Measurements from ENCODE around the gene RNF168. TPM values are rescaled to one million over a fixed set of nuclear protein-coding genes. Genes with fewer than 3 reads are reported as not detected.
"Not testable (repeated sequence)": the region's sequence is repeated elsewhere in the genome, so short reads cannot be mapped to it uniquely, and the experiment has no call there.

RNF168 gene
- total and polyA plus RNA-seq, 2 of the 4 experiments (the other 2 are of a cell fraction), result 2.5 to 15.2 TPM

GRCh38 chr3:196552253-196552652 lies 48.7 kb upstream of the RNF168 start:
- no CpG with 5 or more reads among the region's 5 CpGs for WGBS, 2 experiments (ENCODE audit: extremely low coverage in 2 of 2, insufficient read length in 1 of 2)
- intact Hi-C loops (cut with micrococcal nuclease), result no loop called here
- Histone ChIP-seq H4K5ac (ENCODE audit: low read depth, low read length) (no peak overlapping the region), H3K9me1 (ENCODE audit: insufficient read depth, low read length) (no peaks in the 10 kb centered on the region), H3K27ac (ENCODE audit: insufficient read depth, low read length) (no peak overlapping the region), H3K56ac (ENCODE audit: extremely low read depth, insufficient read depth, low read length) (no peak overlapping the region), H3K79me1 (ENCODE audit: low read depth in 1 of 2, low read length in 2 of 2) (peaks cover 0 to 4% of the 10 kb centered on the region in 2 experiments; a peak in 1 of 4 replicates), H3K14ac (replicated peaks; ENCODE audit: low read depth, low read length) (no peak overlapping the region), H3K4me3 (ENCODE audit: insufficient read depth, low read depth, low read length) (no peak overlapping the region), H3K4me1 (ENCODE audit: control insufficient read depth, insufficient read depth, low read length) (no peaks in the 10 kb centered on the region), H3K9me3 (ENCODE audit: control insufficient read depth, insufficient read depth, low read length) (peaks cover 6% of the 10 kb centered on the region; the same call in 1 of the 2 replicates), H3K23ac (ENCODE audit: low read depth, low read length) (no peak overlapping the region), H2BK120ac (ENCODE audit: low read depth, low read length) (no peak overlapping the region), H3K18ac (ENCODE audit: low read depth, low read length) (no peak overlapping the region), H3K4me2 (ENCODE audit: low read depth, low read length) (no peak overlapping the region), H3K27me3 (ENCODE audit: control insufficient read depth, insufficient read depth, low read length) (no peaks in the 10 kb centered on the region), H2AK9ac (replicated peaks; ENCODE audit: low read depth, low read length, poor library complexity) (no peak overlapping the region), H2AK5ac (ENCODE audit: low read depth, low read length) (no peak overlapping the region), H3K4ac (ENCODE audit: low read depth, low read length) (no peak overlapping the region), H2BK20ac (ENCODE audit: low read depth, low read length) (no peak overlapping the region), H3K9ac (ENCODE audit: low read depth, low read length) (no peak overlapping the region), H2BK15ac (ENCODE audit: low read depth, low read length) (no peak overlapping the region), H3K36me3 (ENCODE audit: control insufficient read depth, insufficient read depth, low read length) (0 out of 2 replicates have a peak, but pooled peaks cover 4% of the 10 kb centered on the region), H2AFZ (replicated peaks; ENCODE audit: low read length, poor library complexity) (no peak overlapping the region), H4K20me1 (ENCODE audit: insufficient read depth, low read length) (no peaks in the 10 kb centered on the region), H4K91ac (ENCODE audit: insufficient read depth, low read depth, low read length) (no peak overlapping the region), H4K8ac (ENCODE audit: low read depth in 2 of 2, low read length in 2 of 2) (no peak overlapping the region), H2BK5ac (ENCODE audit: low read depth, low read length, poor library complexity, severe bottlenecking) (no peak overlapping the region)
- ATAC-seq (ENCODE audit: low read depth), result no peak
- dilution Hi-C loops (cut with HindIII; ENCODE audit: low sequenced_read_pairs, unreplicated experiment), result no loop called here
- in situ Hi-C loops (cut with MboI; ENCODE audit: low sequenced_read_pairs), result no loop called here
- POLR2A ChIA-PET (ENCODE audit: unreplicated experiment), result no interaction called here
- TF ChIP-seq SMC3 (IDR thresholded peaks at IDR 0.05; ENCODE audit: low read depth, low read length) (no peak), RFX5 (IDR thresholded peaks at IDR 0.05; ENCODE audit: low read depth, low read length) (no peak), MAFK (IDR thresholded peaks at IDR 0.05; ENCODE audit: low read depth, low read length) (no peak), MXI1 (IDR thresholded peaks at IDR 0.05; ENCODE audit: borderline replicate concordance, low read depth, low read length) (no peak)
- CTCF ChIA-PET, result no interaction called here
- DNase-seq, result no peak
- BruUV-seq (replicated peaks), result no TSS peak

GRCh38 chr3:196550172-196550571 lies 46.6 kb upstream of the RNF168 start:
- H3K56ac ChIP-seq (ENCODE audit: extremely low read depth, insufficient read depth, low read length); intact Hi-C loops (cut with micrococcal nuclease): not testable (repeated sequence)

More at GRCh38 chr3:196550172-196550571, 46.6 kb upstream of the RNF168 start:
- H2BK20ac ChIP-seq (ENCODE audit: low read depth, low read length); H4K20me1 ChIP-seq (ENCODE audit: insufficient read depth, low read length); H3K9me1 ChIP-seq (ENCODE audit: insufficient read depth, low read length); H4K91ac ChIP-seq (ENCODE audit: insufficient read depth, low read depth, low read length); H2AK5ac ChIP-seq (ENCODE audit: low read depth, low read length); POLR2A ChIA-PET (ENCODE audit: unreplicated experiment); DNase-seq; H3K18ac ChIP-seq (ENCODE audit: low read depth, low read length); H3K9ac ChIP-seq (ENCODE audit: low read depth, low read length); H3K9me3 ChIP-seq (ENCODE audit: control insufficient read depth, insufficient read depth, low read length); H2BK15ac ChIP-seq (ENCODE audit: low read depth, low read length); H3K4me2 ChIP-seq (ENCODE audit: low read depth, low read length); H3K79me1 ChIP-seq (ENCODE audit: low read depth in 1 of 2, low read length in 2 of 2); H2BK5ac ChIP-seq (ENCODE audit: low read depth, low read length, poor library complexity, severe bottlenecking); BruUV-seq (replicated peaks); CTCF ChIA-PET; H3K27me3 ChIP-seq (ENCODE audit: control insufficient read depth, insufficient read depth, low read length); in situ Hi-C loops (cut with MboI; ENCODE audit: low sequenced_read_pairs); H3K14ac ChIP-seq (replicated peaks; ENCODE audit: low read depth, low read length); H3K23ac ChIP-seq (ENCODE audit: low read depth, low read length); H2AK9ac ChIP-seq (replicated peaks; ENCODE audit: low read depth, low read length, poor library complexity); H4K5ac ChIP-seq (ENCODE audit: low read depth, low read length); H4K8ac ChIP-seq (ENCODE audit: low read depth in 2 of 2, low read length in 2 of 2); H3K36me3 ChIP-seq (ENCODE audit: control insufficient read depth, insufficient read depth, low read length); H3K4ac ChIP-seq (ENCODE audit: low read depth, low read length); H3K4me3 ChIP-seq (ENCODE audit: insufficient read depth, low read depth, low read length); H3K27ac ChIP-seq (ENCODE audit: insufficient read depth, low read length); H2AFZ ChIP-seq (replicated peaks; ENCODE audit: low read length, poor library complexity); ATAC-seq (ENCODE audit: low read depth); H2BK120ac ChIP-seq (ENCODE audit: low read depth, low read length); H3K4me1 ChIP-seq (ENCODE audit: control insufficient read depth, insufficient read depth, low read length); dilution Hi-C loops (cut with HindIII; ENCODE audit: low sequenced_read_pairs, unreplicated experiment): not testable (repeated sequence)
- 50% methylated on average over 1 of the region's 3 CpGs; no CpG with 5 or more reads in 1 of the 2 experiments for WGBS, 2 experiments (ENCODE audit: extremely low coverage in 2 of 2, insufficient read length in 1 of 2)

Measured in IMR-90 (cell line).